T-helper 2 cell treated with Interferon-gamma antibody and Interleukin-4, amounts not matched to agents 5 μg/mL and 100 μg/mL, for 36 hours (primary cell): Measurements from ENCODE around the gene NFE2L3.
"Not testable (repeated sequence)": the region's sequence is repeated elsewhere in the genome, so short reads cannot be mapped to it uniquely, and the experiment has no call there.

Experiments used
- DNase-seq: peaks from one replicate; pipeline ENCODE4 v3.0.0; 2021; ENCODE audit warnings: low spot score
- H3K27ac Mint-ChIP-seq: one replicate; pipeline ENCODE4 v1.8.0; 2021; ENCODE audit warnings: mild to moderate bottlenecking, mixed read lengths
- H3K27me3 Mint-ChIP-seq: one replicate; pipeline ENCODE4 v1.8.0; 2021; ENCODE audit warnings: low read depth, mixed read lengths
- H3K36me3 Mint-ChIP-seq: one replicate; pipeline ENCODE4 v1.8.0; 2021; ENCODE audit warnings: low read depth, mixed read lengths
- H3K4me1 Mint-ChIP-seq: one replicate; pipeline ENCODE4 v1.8.0; 2021; ENCODE audit warnings: low read depth, mixed read lengths
- H3K4me3 Mint-ChIP-seq: one replicate; pipeline ENCODE4 v1.8.0; 2022; ENCODE audit warnings: mild to moderate bottlenecking, moderate library complexity, mixed read lengths
- H3K9me3 Mint-ChIP-seq: one replicate; pipeline ENCODE4 v1.8.0; 2021; ENCODE audit warnings: mixed read lengths

The NFE2L3 gene

GRCh38 chr7:26191233-26191973 is 39.4 kb downstream of the NFE2L3 start:
- Mint-ChIP-seq H3K27me3 (no peaks in the 10 kb centered on the region), H3K27ac (no peak overlapping the region), H3K4me3 (peak overlapping the region; percentile 32), H3K36me3 (peaks cover 93% of the 10 kb centered on the region), H3K4me1 (peaks cover 76% of the 10 kb centered on the region), H3K9me3 (no peaks in the 10 kb centered on the region)
- no peak for DNase-seq

GRCh38 chr7:26191974-26192479 is 40.0 kb downstream of the NFE2L3 start:
- DNase-seq = no peak
- H3K27ac Mint-ChIP-seq = peak overlapping the region; percentile 49
- H3K4me3 Mint-ChIP-seq = peak overlapping the region; percentile 82
- H3K36me3 Mint-ChIP-seq = peaks cover 94% of the 10 kb centered on the region
- H3K9me3 Mint-ChIP-seq = no peaks in the 10 kb centered on the region
- H3K27me3 Mint-ChIP-seq = no peaks in the 10 kb centered on the region
- peaks cover 77% of the 10 kb centered on the region for H3K4me1 Mint-ChIP-seq

- H3K4me3 Mint-ChIP-seq = peak overlapping the region; percentile 82
- peak overlapping the region; percentile 86 for H3K27ac Mint-ChIP-seq
- H3K36me3 Mint-ChIP-seq = peaks cover 94% of the 10 kb centered on the region
These were observed 40.6 kb downstream of the NFE2L3 start for GRCh38 chr7:26192485-26193087.

GRCh38 chr7:26193432-26194207 is 41.6 kb downstream of the NFE2L3 start:
- peaks cover 94% of the 10 kb centered on the region for H3K36me3 Mint-ChIP-seq
- H3K4me1 Mint-ChIP-seq = peaks cover 72% of the 10 kb centered on the region
- no peak for DNase-seq
- no peaks in the 10 kb centered on the region for H3K27me3 Mint-ChIP-seq
- H3K9me3 Mint-ChIP-seq = no peaks in the 10 kb centered on the region
- H3K27ac Mint-ChIP-seq = peak overlapping the region; percentile 86
- peak overlapping the region; percentile 82 for H3K4me3 Mint-ChIP-seq

More at GRCh38 chr7:26192485-26193087, 40.6 kb downstream of the NFE2L3 start:
- H3K27me3 Mint-ChIP-seq = no peaks in the 10 kb centered on the region
- no peaks in the 10 kb centered on the region for H3K9me3 Mint-ChIP-seq
- peaks cover 76% of the 10 kb centered on the region for H3K4me1 Mint-ChIP-seq
- DNase-seq = no peak

- DNase-seq, H3K9me3 Mint-ChIP-seq, H3K27me3 Mint-ChIP-seq: not testable (repeated sequence)
- peaks cover 95% of the 10 kb centered on the region for H3K36me3 Mint-ChIP-seq
- peaks cover 65% of the 10 kb centered on the region for H3K4me1 Mint-ChIP-seq
- H3K4me3 Mint-ChIP-seq = peak overlapping the region; percentile 82
- H3K27ac Mint-ChIP-seq = peak overlapping the region; percentile 86
These were observed 42.8 kb downstream of the NFE2L3 start for GRCh38 chr7:26194764-26195163.

GRCh38 chr7:26195182-26195581 is 43.2 kb downstream of the NFE2L3 start:
- peaks cover 94% of the 10 kb centered on the region for H3K36me3 Mint-ChIP-seq
- peak overlapping the region; percentile 55 for H3K27ac Mint-ChIP-seq
- no peaks in the 10 kb centered on the region for H3K9me3 Mint-ChIP-seq
- peak overlapping the region; percentile 98 for H3K4me3 Mint-ChIP-seq
- no peak for DNase-seq
- no peaks in the 10 kb centered on the region for H3K27me3 Mint-ChIP-seq
- peaks cover 63% of the 10 kb centered on the region for H3K4me1 Mint-ChIP-seq

- Mint-ChIP-seq H3K27me3 (peaks cover 5% of the 10 kb centered on the region), H3K27ac (peak overlapping the region; percentile 75), H3K9me3 (no peaks in the 10 kb centered on the region), H3K4me3 (peak overlapping the region; percentile 98), H3K4me1 (peaks cover 57% of the 10 kb centered on the region), H3K36me3 (peaks cover 90% of the 10 kb centered on the region)
- no peak for DNase-seq
These were observed 44.1 kb downstream of the NFE2L3 start for GRCh38 chr7:26195867-26196657.

GRCh38 chr7:26197153-26198115 is 45.4 kb downstream of the NFE2L3 start:
- peaks cover 5% of the 10 kb centered on the region for H3K27me3 Mint-ChIP-seq
- peak overlapping the region; percentile 98 for H3K4me3 Mint-ChIP-seq
- no peak for DNase-seq
- H3K9me3 Mint-ChIP-seq = no peaks in the 10 kb centered on the region
- peak overlapping the region; percentile 100 for H3K27ac Mint-ChIP-seq
- peaks cover 51% of the 10 kb centered on the region for H3K4me1 Mint-ChIP-seq
- H3K36me3 Mint-ChIP-seq = peaks cover 77% of the 10 kb centered on the region

GRCh38 chr7:26198133-26198780 is 46.3 kb downstream of the NFE2L3 start:
- peaks cover 49% of the 10 kb centered on the region for H3K4me1 Mint-ChIP-seq
- no peak for DNase-seq
- peak overlapping the region; percentile 100 for H3K27ac Mint-ChIP-seq
- H3K36me3 Mint-ChIP-seq = peaks cover 75% of the 10 kb centered on the region
- peaks cover 5% of the 10 kb centered on the region for H3K27me3 Mint-ChIP-seq
- H3K4me3 Mint-ChIP-seq = peak overlapping the region; percentile 98
- H3K9me3 Mint-ChIP-seq = no peaks in the 10 kb centered on the region

- H3K4me3 Mint-ChIP-seq = peak overlapping the region; percentile 98
- H3K27me3 Mint-ChIP-seq = peaks cover 5% of the 10 kb centered on the region
- no peaks in the 10 kb centered on the region for H3K9me3 Mint-ChIP-seq
- DNase-seq = no peak
- peaks cover 73% of the 10 kb centered on the region for H3K36me3 Mint-ChIP-seq
- peak overlapping the region; percentile 100 for H3K27ac Mint-ChIP-seq
- peaks cover 47% of the 10 kb centered on the region for H3K4me1 Mint-ChIP-seq
These were observed 46.8 kb downstream of the NFE2L3 start for GRCh38 chr7:26198781-26199169.

GRCh38 chr7:26199301-26200037 is 47.5 kb downstream of the NFE2L3 start:
- peak overlapping the region; percentile 98 for H3K4me3 Mint-ChIP-seq
- peak overlapping the region; percentile 100 for H3K27ac Mint-ChIP-seq
- H3K36me3 Mint-ChIP-seq = peaks cover 72% of the 10 kb centered on the region
- peaks cover 45% of the 10 kb centered on the region for H3K4me1 Mint-ChIP-seq
- peaks cover 5% of the 10 kb centered on the region for H3K27me3 Mint-ChIP-seq
- no peaks in the 10 kb centered on the region for H3K9me3 Mint-ChIP-seq
- DNase-seq = peak; percentile 56
